T follicular helper cell (primary cell): Measurements from ENCODE around the gene EBLN1.

ENCODE experiments used
- DNase-seq: peaks from one replicate; pipeline ENCODE4 v3.0.0-alpha.2; 2020; ENCODE audit warnings: low read depth
- total RNA-seq, 2 experiments: gene quantifications; one replicate each; lab custom pipeline; 2026; lab: John Stamatoyannopoulos, UW

The EBLN1 gene
- 0 reads per million in 2 experiments for total RNA-seq

DNA sequence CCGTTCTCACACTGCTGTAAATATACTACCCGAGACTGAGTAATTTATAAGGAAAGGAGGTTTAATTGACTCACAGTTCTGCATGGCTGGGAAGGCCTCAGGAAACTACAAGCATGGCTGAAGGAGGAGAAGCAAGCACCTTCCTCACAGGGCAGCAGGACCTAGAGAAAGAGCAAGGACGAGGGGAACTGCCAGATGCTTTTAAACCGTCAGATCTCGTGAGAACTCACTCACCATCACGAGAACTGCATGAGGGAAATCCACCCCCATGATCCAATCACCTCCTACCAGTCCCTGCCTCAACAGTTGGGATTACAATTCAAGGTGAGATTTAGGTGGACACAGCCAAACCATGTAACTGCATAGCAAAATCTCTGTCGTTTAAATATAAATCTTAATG lies at the start of gene EBLN1:
EBLN1 (minus strand) TSS at position 174 of the 400 bp plus-strand sequence. CDS start 8,032 bp downstream, outside the sequence.
- DNase-seq, result no peak

DNA sequence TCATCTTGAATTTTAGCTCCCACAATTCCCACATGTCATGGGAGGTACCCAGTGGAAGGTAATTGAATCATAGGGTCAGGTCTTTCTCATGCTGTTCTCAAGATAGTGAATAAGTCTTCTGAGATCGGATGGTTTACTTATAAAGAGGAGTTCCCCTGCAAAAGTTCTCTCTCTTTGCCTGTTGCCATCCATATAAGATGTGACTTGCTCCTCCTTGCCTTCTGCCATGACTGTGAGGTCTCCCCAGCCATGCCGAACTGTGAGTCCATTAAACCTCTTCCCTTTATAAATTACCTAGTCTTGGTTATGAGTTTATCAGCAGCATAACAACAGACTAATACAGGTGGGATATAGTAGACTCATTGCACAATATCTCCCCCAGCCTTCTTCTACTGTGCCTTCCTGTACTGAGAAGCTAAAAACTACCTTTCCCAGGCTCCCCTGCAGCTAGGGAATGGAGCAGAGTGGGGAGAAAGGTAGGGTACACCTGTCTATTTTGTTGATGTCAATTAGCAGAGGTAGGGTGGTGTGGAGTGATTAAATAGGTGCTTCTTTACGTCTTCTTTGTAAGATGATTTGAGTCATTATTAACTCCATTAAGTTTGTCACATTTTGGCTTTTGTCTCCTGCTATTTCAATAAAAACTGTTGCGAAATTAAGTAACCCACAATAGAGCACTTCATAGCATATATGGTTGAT lies 48.2 kb upstream of the EBLN1 start:
- DNase-seq, result no peak

GRCh38 chr10:22263106-22263505 lies 45.3 kb upstream of the EBLN1 start:
- DNase-seq, result no peak

- no peak for DNase-seq
Measured at GRCh38 chr10:22259280-22259679, 41.5 kb upstream of the EBLN1 start.

- DNase-seq, result no peak
Measured at GRCh38 chr10:22258471-22258870, 40.7 kb upstream of the EBLN1 start.

- no peak for DNase-seq
Measured at GRCh38 chr10:22253580-22253882, 35.7 kb upstream of the EBLN1 start.

DNA sequence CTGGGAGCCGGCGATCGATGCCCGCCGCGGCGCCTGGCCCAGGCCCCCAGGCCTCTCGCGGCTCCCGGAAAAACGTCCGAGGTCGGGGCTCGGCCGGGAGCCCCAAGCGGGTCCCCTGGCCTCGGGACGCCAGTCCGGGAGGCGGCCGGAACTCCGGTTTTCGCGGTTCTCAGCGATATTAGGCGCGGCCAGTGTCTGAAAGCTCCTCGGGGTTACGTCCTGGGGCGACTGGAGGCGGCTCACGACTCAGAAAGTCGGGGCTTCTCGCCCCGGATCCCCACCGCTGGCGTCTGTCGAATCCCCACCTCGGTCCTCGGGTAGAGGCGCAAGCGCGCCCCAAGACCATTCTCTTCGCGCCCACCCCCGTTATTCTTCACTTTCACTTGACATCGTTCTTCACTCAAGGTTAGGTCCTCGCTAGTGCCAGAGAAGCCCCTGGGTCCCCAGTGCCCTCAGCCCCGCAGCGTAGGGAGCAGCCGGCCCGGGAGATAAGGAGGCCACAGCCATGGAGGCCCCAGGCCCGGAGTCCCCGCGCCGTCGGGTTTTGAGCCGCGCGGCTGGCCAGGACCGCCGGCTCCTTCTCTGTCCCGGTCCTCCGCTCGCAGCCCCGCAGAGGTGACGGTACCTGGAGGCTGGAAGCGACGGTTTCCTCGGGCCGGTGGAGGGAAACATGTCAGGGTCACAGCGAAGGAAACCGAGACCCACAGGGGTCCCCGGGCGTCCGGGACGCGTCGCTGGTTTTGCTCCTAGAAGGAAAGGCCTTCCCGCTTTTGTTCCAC lies 35.2 kb upstream of the EBLN1 start:
- no peak for DNase-seq

DNA sequence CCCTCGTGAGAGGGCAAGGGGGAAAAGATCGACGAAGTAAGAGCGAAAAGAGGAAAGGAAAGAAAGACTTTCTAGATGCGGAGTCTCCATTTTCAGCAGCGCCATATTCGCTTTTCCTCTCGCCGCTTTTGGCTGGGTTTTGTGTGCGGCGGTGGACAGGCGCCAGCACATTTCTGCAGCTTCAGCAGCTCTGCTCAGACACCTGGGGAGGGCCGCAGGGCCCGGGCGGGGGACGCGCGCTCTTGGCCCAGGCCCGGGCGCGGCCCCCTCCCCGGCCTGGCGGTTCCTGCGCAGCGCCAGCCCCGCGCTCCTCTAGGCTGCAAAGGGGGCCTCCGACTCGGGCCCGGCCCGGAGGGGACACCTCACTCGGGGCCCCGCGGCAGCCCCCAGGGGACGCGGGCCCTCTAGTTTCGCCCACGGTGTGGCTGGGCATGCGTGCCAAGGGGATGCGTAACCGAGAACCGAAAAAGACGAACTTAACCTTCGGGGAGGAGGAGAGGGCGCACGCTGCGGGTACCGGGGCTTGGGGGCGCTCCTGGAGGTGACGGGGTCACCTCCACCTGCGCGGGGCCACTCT lies 34.5 kb upstream of the EBLN1 start:
- no peak for DNase-seq

DNA sequence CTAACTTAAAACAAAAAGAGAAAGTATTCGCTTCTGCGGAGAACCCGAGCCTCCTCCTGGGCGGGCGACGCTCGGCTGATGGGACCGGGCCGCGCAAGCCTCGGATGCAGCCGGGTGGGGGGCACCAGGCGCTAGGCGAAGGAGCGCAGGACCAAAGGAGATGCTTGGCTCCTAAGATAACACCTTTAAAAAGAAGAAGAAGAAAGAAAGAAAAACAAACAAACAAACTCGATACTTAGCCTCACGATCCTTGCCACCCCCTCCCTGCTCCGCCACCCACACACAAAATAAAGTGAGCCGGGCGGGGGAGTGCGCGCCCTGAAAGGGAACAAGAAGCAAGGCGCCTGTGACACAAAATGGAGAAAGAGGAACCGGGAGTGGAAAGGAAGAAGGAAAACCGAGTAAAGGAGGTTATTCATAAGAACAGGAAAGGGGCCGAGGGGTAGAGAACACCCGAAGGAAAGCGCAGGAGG lies 34.0 kb upstream of the EBLN1 start:
- DNase-seq, result peak; percentile 45

DNA sequence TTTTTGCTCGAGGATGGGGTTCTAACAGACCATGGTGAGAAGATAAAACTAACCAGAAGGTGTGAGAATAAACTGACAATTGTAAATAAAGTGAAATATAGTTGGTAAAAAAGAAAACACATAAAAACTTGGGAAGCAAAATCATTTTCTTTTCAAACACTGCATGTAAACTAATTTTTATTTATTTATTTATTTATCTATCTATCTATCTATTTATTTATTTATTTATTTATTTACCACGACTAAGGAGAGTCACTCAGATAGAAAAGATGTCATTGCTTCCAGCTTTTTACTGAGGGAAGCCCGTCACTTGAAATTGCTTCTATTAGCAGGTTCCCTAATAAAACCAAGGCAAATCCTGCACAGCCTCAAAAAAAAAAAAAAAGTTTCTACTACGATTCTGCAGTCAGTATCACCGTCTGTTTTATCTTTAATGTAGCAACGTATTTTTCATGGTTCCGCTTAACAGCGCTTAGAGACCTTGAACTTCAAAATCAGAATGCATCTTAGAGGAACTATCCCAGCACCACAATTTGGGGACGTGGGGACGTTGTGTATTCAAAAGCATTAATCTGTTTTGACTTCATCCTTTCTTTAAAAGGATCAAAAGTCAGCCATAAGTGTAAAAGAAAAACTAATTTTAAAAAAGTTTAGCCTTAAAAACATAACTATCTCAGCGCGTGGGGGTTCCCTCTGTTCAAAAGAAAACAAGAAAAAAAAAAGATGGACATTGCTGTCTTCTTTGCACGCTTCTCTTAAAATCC lies 33.3 kb upstream of the EBLN1 start:
- DNase-seq, result no peak

DNA sequence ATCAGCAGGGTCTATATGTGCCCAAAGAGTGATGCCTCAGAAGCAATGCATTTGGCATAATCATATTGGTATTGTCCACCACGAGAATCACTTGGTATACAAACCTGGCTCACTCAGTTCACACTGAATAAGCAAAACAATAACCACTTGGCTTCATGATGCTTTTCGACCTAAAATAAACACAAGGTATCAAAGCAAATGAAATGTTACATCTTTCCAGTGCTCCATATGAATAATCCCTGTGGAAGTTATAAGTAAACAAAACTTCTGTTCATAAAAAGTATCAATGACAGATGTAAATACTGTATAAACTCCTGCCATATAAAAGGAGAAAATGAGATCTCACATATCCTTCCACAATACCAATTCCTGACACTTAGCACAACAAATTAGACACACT lies 29.8 kb upstream of the EBLN1 start:
- DNase-seq, result no peak

- DNase-seq, result no peak
Measured at GRCh38 chr10:22246680-22247391, 29.0 kb upstream of the EBLN1 start.

DNA sequence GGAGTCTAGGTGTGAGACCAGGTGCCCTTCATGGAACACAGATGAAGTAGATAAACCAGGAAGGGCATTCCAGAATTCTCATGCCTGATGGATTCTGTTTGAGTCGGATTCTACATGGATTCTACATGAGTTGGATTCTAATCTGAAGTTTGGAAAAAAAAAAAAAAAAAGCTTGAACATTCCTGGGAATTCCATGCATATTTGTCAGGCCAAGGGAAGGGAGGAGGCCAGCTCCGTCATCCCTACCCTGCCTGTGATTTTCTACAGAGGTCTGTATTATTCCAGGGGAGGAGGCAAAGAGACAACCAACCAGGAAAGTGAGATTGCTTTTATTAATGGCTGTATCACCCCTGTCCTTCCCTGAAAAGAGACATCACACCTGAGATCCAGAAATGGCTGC lies 27.8 kb upstream of the EBLN1 start:
- no peak for DNase-seq

- DNase-seq, result no peak
Measured at GRCh38 chr10:22244855-22245254, 27.0 kb upstream of the EBLN1 start.

DNA sequence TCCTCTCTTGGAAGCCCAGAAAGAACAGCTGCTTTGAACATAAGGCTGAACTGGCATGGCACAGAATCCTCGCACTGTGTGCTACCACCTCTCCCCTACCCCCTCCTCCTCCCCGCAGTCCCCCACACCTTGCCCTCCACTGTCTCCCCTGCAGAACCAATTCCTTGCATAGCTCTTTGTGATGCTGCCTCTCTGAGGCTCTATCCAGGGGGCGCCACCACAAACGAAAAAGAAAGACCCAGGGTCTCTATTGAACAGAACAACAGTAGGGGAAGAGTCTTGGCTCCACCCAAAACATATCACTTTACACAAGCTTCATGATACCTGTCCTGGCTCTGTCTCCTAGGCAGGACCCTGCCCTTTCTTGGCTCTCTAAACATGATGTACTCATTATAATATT lies 26.2 kb upstream of the EBLN1 start:
- no peak for DNase-seq

DNA sequence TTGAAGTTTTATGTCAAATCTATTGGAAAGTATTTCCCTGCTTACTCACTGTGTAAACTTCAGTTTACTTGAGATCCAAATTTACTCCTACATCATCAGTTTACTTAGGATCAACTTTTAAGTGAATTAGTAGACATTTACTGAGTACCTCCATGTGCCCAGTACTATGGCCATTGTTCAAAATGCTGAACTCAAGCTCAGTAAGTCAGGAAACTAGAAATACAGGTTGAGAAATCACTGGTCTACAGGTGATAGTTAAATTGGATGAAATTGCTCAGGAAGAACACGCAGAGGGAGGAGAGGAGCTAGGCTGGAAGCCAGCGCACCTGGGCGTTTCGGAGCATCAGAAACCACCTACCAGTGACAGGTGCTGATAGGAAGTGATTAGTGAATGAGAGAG lies 25.5 kb upstream of the EBLN1 start:
- no peak for DNase-seq

DNA sequence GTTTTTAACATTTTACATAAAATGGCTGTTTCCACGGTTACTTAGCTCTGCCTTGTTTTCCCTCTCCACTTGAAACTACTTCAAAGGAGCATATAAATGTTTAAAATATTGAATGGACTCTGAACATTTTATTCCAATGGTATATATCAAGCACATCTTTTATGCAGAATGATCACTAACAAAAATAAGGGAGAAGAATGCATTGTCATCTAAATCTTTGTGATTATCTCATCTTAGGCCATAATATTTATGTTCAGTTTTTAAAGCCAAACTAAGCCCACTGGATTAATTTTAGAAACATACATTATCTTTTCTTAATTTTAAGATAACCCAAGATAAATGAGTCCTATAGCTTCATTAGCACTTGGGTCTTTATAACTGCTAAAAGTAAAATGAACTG lies 13.4 kb upstream of the EBLN1 start:
- DNase-seq, result no peak

GRCh38 chr10:22230158-22230833 lies 12.5 kb upstream of the EBLN1 start:
- no peak for DNase-seq

DNA sequence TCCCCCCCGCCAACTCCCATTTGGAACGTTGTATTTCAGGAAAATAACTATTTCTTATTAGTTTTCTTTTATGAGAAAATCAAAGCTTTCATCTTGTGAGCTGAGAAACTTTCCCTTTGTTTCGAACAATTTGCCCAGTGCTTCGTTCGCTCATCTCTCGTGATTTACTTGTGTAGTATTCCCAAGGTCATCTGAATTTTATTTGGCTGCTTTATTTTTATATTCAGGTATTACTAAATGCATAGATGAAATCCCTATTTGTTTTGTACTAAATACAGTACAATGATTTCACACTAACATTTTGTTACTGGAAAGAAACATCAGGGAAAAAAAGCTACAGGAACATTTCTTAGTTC lies 12.0 kb upstream of the EBLN1 start:
- no peak for DNase-seq

GRCh38 chr10:22228943-22229801 lies 11.4 kb upstream of the EBLN1 start:
- DNase-seq, result peak; percentile 78
